Mesothelial cell of epicardium (in vitro differentiated cells): Measurements from ENCODE around the gene MAOB. TPM values are rescaled to one million over a fixed set of nuclear protein-coding genes. Genes with fewer than 3 reads are reported as not detected.
A peak's percentile ranks its signal among the peaks of the same experiment; 100 is the strongest.
"Not testable (repeated sequence)": the region's sequence is repeated elsewhere in the genome, so short reads cannot be mapped to it uniquely, and the experiment has no call there.

Experiments used
- DNase-seq, 2 experiments: peaks; one replicate each; pipeline ENCODE4 v3.0.0; 2021; ENCODE audit warnings: low spot score in 2 of 2; ENCODE audit not compliant: unreplicated experiment in 2 of 2
- H3K27ac Mint-ChIP-seq: 2 replicates; pipeline ENCODE4 v1.8.0; 2021; ENCODE audit warnings: mixed read lengths
- H3K27me3 Mint-ChIP-seq: 2 replicates; pipeline ENCODE4 v1.8.0; 2021; ENCODE audit warnings: low read depth, mixed read lengths
- H3K36me3 Mint-ChIP-seq: 2 replicates; pipeline ENCODE4 v1.8.0; 2021; ENCODE audit warnings: mixed read lengths
- H3K4me1 Mint-ChIP-seq: 2 replicates; pipeline ENCODE4 v1.8.0; 2021; ENCODE audit warnings: mixed read lengths
- H3K4me3 Mint-ChIP-seq: 2 replicates; pipeline ENCODE4 v1.8.0; 2021; ENCODE audit warnings: mild to moderate bottlenecking, moderate library complexity, mixed read lengths
- H3K9me3 Mint-ChIP-seq: 2 replicates; pipeline ENCODE4 v1.8.0; 2021; ENCODE audit warnings: mixed read lengths
- CTCF ChIP-seq: fragments of 200-600 bp; sonication (generic); IDR thresholded peaks from one replicate; pipeline ENCODE4 v1.5.0; 2021; ENCODE audit warnings: antibody characterized with exemption; ENCODE audit not compliant: unreplicated experiment
- total RNA-seq: library from RNA; stranded (reverse); gene quantifications from 3 replicates; pipeline ENCODE4 v1.2.1, GENCODE V29; 2021

Gene MAOB
- total RNA-seq = 0.44 to 0.65 TPM (median 0.57 TPM) in 3 replicates

- Mint-ChIP-seq H3K9me3 (peaks cover 17% of the 10 kb centered on the region), H3K36me3 (no peaks in the 10 kb centered on the region), H3K27ac (no peak within 1 kb of the TSS), H3K4me1 (no peaks in the 10 kb centered on the region), H3K4me3 (peak within 1 kb of the TSS; percentile 32), H3K27me3 (peaks cover 45% of the 10 kb centered on the region)
- DNase-seq = no peak
- no peak for TF ChIP-seq CTCF
Measured at GRCh38 chrX:43882294-43882681, at the start of gene MAOB. MAOB (minus strand) TSS chrX:43882450; CDS start chrX:43882299, 151 bp downstream.

GRCh38 chrX:43922032-43922431, 39.8 kb upstream of the MAOB start:
- not testable (repeated sequence) for H3K36me3 Mint-ChIP-seq, DNase-seq, H3K4me1 Mint-ChIP-seq, H3K27ac Mint-ChIP-seq, H3K27me3 Mint-ChIP-seq, H3K4me3 Mint-ChIP-seq
- H3K9me3 Mint-ChIP-seq = peaks cover 66% of the 10 kb centered on the region

- not testable (repeated sequence) for H3K27me3 Mint-ChIP-seq, H3K27ac Mint-ChIP-seq, DNase-seq, H3K36me3 Mint-ChIP-seq, H3K4me3 Mint-ChIP-seq, H3K4me1 Mint-ChIP-seq
- peaks cover 14% of the 10 kb centered on the region for H3K9me3 Mint-ChIP-seq
Measured at GRCh38 chrX:43910772-43911171, 28.5 kb upstream of the MAOB start.

- DNase-seq = no peak
- Mint-ChIP-seq H3K36me3 (no peaks in the 10 kb centered on the region), H3K4me1 (peaks cover 2% of the 10 kb centered on the region), H3K9me3 (peaks cover 12% of the 10 kb centered on the region), H3K4me3 (no peak overlapping the region), H3K27me3 (no peaks in the 10 kb centered on the region), H3K27ac (no peak overlapping the region)
- TF ChIP-seq CTCF = no peak
Measured at GRCh38 chrX:43910012-43910411, 27.8 kb upstream of the MAOB start.

- Mint-ChIP-seq H3K36me3 (no peaks in the 10 kb centered on the region), H3K4me3 (no peak overlapping the region), H3K4me1 (peaks cover 2% of the 10 kb centered on the region), H3K27ac (no peak overlapping the region), H3K9me3 (peaks cover 14% of the 10 kb centered on the region), H3K27me3 (no peaks in the 10 kb centered on the region)
- TF ChIP-seq CTCF = no peak
- DNase-seq = no peak
Measured at GRCh38 chrX:43909141-43909540, 26.9 kb upstream of the MAOB start.

- no peak overlapping the region for H3K4me3 Mint-ChIP-seq
- H3K27ac Mint-ChIP-seq = no peak overlapping the region
- no peaks in the 10 kb centered on the region for H3K27me3 Mint-ChIP-seq
- no peak for TF ChIP-seq CTCF
- no peaks in the 10 kb centered on the region for H3K4me1 Mint-ChIP-seq
- DNase-seq = no peak
- peaks cover 22% of the 10 kb centered on the region for H3K9me3 Mint-ChIP-seq
- no peaks in the 10 kb centered on the region for H3K36me3 Mint-ChIP-seq
Measured at GRCh38 chrX:43899878-43900815, 17.9 kb upstream of the MAOB start.
